H1 (cell line): ENCODE measurements around the gene GPC6. TPM values are rescaled to one million over a fixed set of nuclear protein-coding genes. Genes with fewer than 3 reads are reported as not detected.
A peak's percentile ranks its signal among the peaks of the same experiment; 100 is the strongest.

ENCODE experiments used
- CTCF ChIA-PET: fragments of 300-600 bp; sonication (Branson Sonifier 250); formaldehyde crosslinking; loops from one replicate; lab custom pipeline; 2021; ENCODE audit not compliant: partially characterized antibody; lab: Charles Lee
- POLR2A ChIA-PET: fragments of 300-600 bp; sonication (Branson Sonifier 250); formaldehyde crosslinking; loops from one replicate; lab custom pipeline; 2021; ENCODE audit warnings: inconsistent platforms; ENCODE audit not compliant: partially characterized antibody; lab: Charles Lee
- DNase-seq, 2 experiments: peaks; one replicate each; pipeline versions ENCODE4 v3.0.0 to v3.0.0-alpha.2; 2010 to 2022; ENCODE audit warnings: low spot score in 2 of 2, low read depth in 1 of 2, mixed read lengths in 1 of 2
- FAIRE-seq: peaks from 2 replicates; lab custom pipeline; 2011; peaks lifted over from hg19 to GRCh38; lab: Jason Lieb, UNC
- H2AFZ ChIP-seq: 2 replicates; pipeline ENCODE4 v1.8.1; 2012; ENCODE audit warnings: low read length, inconsistent platforms
- H2AK5ac ChIP-seq: 2 replicates; pipeline ENCODE4 v1.6.1; 2013; ENCODE audit warnings: low read depth, low read length
- H2BK120ac ChIP-seq: replicated peaks from 2 replicates; pipeline ENCODE3; 2013; ENCODE audit warnings: low read depth, low read length, inconsistent platforms
- H2BK12ac ChIP-seq: 2 replicates; pipeline ENCODE4 v1.6.1; 2013; ENCODE audit warnings: low read depth, low read length
- H2BK15ac ChIP-seq: 2 replicates; pipeline ENCODE4 v1.6.1; 2013; ENCODE audit warnings: low read length
- H2BK20ac ChIP-seq: 2 replicates; pipeline ENCODE4 v1.6.1; 2013; ENCODE audit warnings: low read length
- H2BK5ac ChIP-seq: 2 replicates; pipeline ENCODE4 v1.6.1; 2013; ENCODE audit warnings: low read depth, low read length
- H3K14ac ChIP-seq: 2 replicates; pipeline ENCODE4 v1.6.1; 2013; ENCODE audit warnings: inconsistent platforms; ENCODE audit not compliant: insufficient read length
- H3K18ac ChIP-seq: 2 replicates; pipeline ENCODE4 v1.6.1; 2013; ENCODE audit warnings: low read length; ENCODE audit errors: extremely low read depth
- H3K23ac ChIP-seq: 2 replicates; pipeline ENCODE4 v1.6.1; 2013; ENCODE audit warnings: inconsistent platforms; ENCODE audit not compliant: insufficient read length
- H3K23me2 ChIP-seq: 2 replicates; pipeline ENCODE4 v1.6.1; 2013; ENCODE audit warnings: low read depth, low read length
- H3K27ac ChIP-seq: 2 replicates; pipeline ENCODE4 v1.6.1; 2011; ENCODE audit warnings: low read depth, low read length, inconsistent platforms
- H3K27me3 ChIP-seq, 4 experiments: replicated peaks in 1 of 4; 1 replicate in 1 of 4; 2 replicates in 3 of 4; pipeline versions ENCODE4 v1.6.1 to v1.8.1; 2011 to 2013; ENCODE audit warnings: low read length in 3 of 4, mild to moderate bottlenecking in 3 of 4, inconsistent platforms in 2 of 4, mixed read lengths in 2 of 4, moderate library complexity in 1 of 4; ENCODE audit not compliant: control insufficient read depth in 3 of 4, insufficient read depth in 3 of 4; ENCODE audit errors: extremely low read depth in 1 of 4
- H3K36me3 ChIP-seq, 4 experiments: 2 replicates each; pipeline versions ENCODE4 v1.6.1 to v1.8.1; 2011 to 2013; ENCODE audit warnings: mild to moderate bottlenecking in 4 of 4, low read length in 3 of 4, moderate library complexity in 2 of 4, control low read depth in 1 of 4, inconsistent platforms in 1 of 4; ENCODE audit not compliant: insufficient read depth in 4 of 4, control insufficient read depth in 2 of 4
- H3K4ac ChIP-seq: replicated peaks from 2 replicates; pipeline ENCODE3; 2013; ENCODE audit warnings: low read length, low read depth, mixed read lengths, inconsistent platforms; ENCODE audit not compliant: insufficient read length
- H3K4me1 ChIP-seq, 4 experiments: replicated peaks in 1 of 4; 1 replicate in 1 of 4; 2 replicates in 3 of 4; pipeline versions ENCODE4 v1.6.1 to v1.8.1; 2011 to 2013; ENCODE audit warnings: low read length in 3 of 4, inconsistent platforms in 2 of 4, mixed read lengths in 1 of 4; ENCODE audit not compliant: insufficient read depth in 4 of 4, control insufficient read depth in 3 of 4
- H3K4me2 ChIP-seq, 2 experiments: 2 replicates each; pipeline versions ENCODE4 v1.6.1 to v1.8.1; 2011 to 2013; ENCODE audit warnings: low read depth in 2 of 2, low read length in 2 of 2, control low read depth in 1 of 2, inconsistent platforms in 1 of 2, mild to moderate bottlenecking in 1 of 2; ENCODE audit not compliant: insufficient read depth in 1 of 2
- H3K4me3 ChIP-seq, 4 experiments: fragments of 200-600, 300-600 bp in 1 of 4; sonication (generic), shearing (Covaris generic), sonication (Bioruptor Twin) in 1 of 4; 2 replicates each; pipeline versions ENCODE4 v1.5.1 to v1.8.1; 2011 to 2016; ENCODE audit warnings: low read length in 4 of 4, low read depth in 3 of 4, control low read depth in 2 of 4, inconsistent platforms in 2 of 4, mild to moderate bottlenecking in 2 of 4, mixed read lengths in 1 of 4, moderate library complexity in 1 of 4; ENCODE audit not compliant: insufficient read depth in 2 of 4; ENCODE audit errors: extremely low read depth in 1 of 4
- H3K56ac ChIP-seq: replicated peaks from 2 replicates; pipeline ENCODE3; 2013; ENCODE audit warnings: low read depth, mild to moderate bottlenecking, mixed read lengths, low read length, inconsistent platforms; ENCODE audit not compliant: insufficient read length
- H3K79me1 ChIP-seq: 2 replicates; pipeline ENCODE4 v1.6.1; 2013; ENCODE audit warnings: low read depth, low read length, control low read depth
- H3K79me2 ChIP-seq, 2 experiments: 2 replicates each; pipeline versions ENCODE4 v1.6.1 to v1.8.1; 2012 to 2013; ENCODE audit warnings: low read length in 2 of 2, mild to moderate bottlenecking in 2 of 2, inconsistent platforms in 1 of 2; ENCODE audit not compliant: insufficient read depth in 2 of 2, control insufficient read depth in 1 of 2
- H3K9ac ChIP-seq, 4 experiments: replicated peaks in 1 of 4; 1 replicate in 1 of 4; 2 replicates in 3 of 4; pipeline versions ENCODE4 v1.6.1 to v1.8.1; 2011 to 2013; ENCODE audit warnings: low read depth in 3 of 4, low read length in 3 of 4, control low read depth in 2 of 4, mild to moderate bottlenecking in 2 of 4, moderate library complexity in 2 of 4, inconsistent platforms in 1 of 4; ENCODE audit errors: extremely low read depth in 1 of 4
- H3K9me3 ChIP-seq, 2 experiments: 2 replicates each; pipeline versions ENCODE4 v1.6.1 to v1.8.1; 2012 to 2013; ENCODE audit warnings: mild to moderate bottlenecking in 2 of 2, moderate library complexity in 2 of 2, control low read depth in 1 of 2, inconsistent platforms in 1 of 2, low read depth in 1 of 2, low read length in 1 of 2, mixed read lengths in 1 of 2; ENCODE audit not compliant: insufficient read depth in 2 of 2
- H4K20me1 ChIP-seq, 2 experiments: replicated peaks in 1 of 2; 2 replicates each; pipeline versions ENCODE3 to v1.8.1; 2011 to 2013; ENCODE audit warnings: inconsistent platforms in 2 of 2, low read length in 2 of 2, mild to moderate bottlenecking in 1 of 2; ENCODE audit not compliant: insufficient read depth in 2 of 2, control insufficient read depth in 1 of 2
- H4K5ac ChIP-seq: 2 replicates; pipeline ENCODE4 v1.6.1; 2013; ENCODE audit warnings: low read length, low read depth, mixed read lengths, inconsistent platforms; ENCODE audit not compliant: insufficient read length
- H4K8ac ChIP-seq: 2 replicates; pipeline ENCODE4 v1.8.0; 2013; ENCODE audit warnings: mild to moderate bottlenecking, moderate library complexity, low read length, inconsistent platforms; ENCODE audit not compliant: insufficient read depth; ENCODE audit errors: extremely low read depth
- H4K91ac ChIP-seq: replicated peaks from 2 replicates; pipeline ENCODE3; 2013; ENCODE audit warnings: low read length, mixed read lengths, inconsistent platforms; ENCODE audit not compliant: insufficient read length
- RAD21 ChIP-seq, 2 experiments: IDR thresholded peaks in 1 of 2; conservative IDR thresholded peaks in 1 of 2; 2 replicates each; pipeline ENCODE4 v1.6.1; 2011; ENCODE audit warnings: low read depth in 2 of 2, low read length in 2 of 2, improper control_type of control experiment in 1 of 2, inconsistent platforms in 1 of 2, mild to moderate bottlenecking in 1 of 2, moderate library complexity in 1 of 2
- SAP30 ChIP-seq: fragments of 300-600 bp; sonication (generic); IDR thresholded peaks from 2 replicates; pipeline ENCODE4 v1.7.1; 2012; ENCODE audit warnings: low read length, moderate library complexity, mild to moderate bottlenecking, inconsistent platforms; ENCODE audit not compliant: insufficient read depth, insufficient replicate concordance
- WGBS, 2 experiments: shearing (Covaris generic) in 1 of 2; methylation state at CpG; one replicate each; pipeline versions ENCODE4 v1.1.6 to v1.1.7; 2013 to 2015; ENCODE audit warnings: low lambda C conversion rate in 2 of 2, mixed read lengths in 2 of 2, inconsistent platforms in 1 of 2, low coverage in 1 of 2, missing lambda C conversion rate in 1 of 2; ENCODE audit not compliant: insufficient replicate concordance in 2 of 2, insufficient coverage in 1 of 2, insufficient read length in 1 of 2; ENCODE audit errors: extremely low coverage in 1 of 2, missing lambda C conversion rate in 1 of 2; 5-methylcytosine and 5-hydroxymethylcytosine counted together
- polyA plus RNA-seq, 7 experiments: library from polyadenylated mRNA; depleted of rRNA in 3 of 7; stranded (reverse) in 5 of 7; unstranded in 2 of 7; fragments of >200 nt in 5 of 7; fragments of 200-250 nt in 2 of 7; gene quantifications; 1 replicate in 5 of 7; 2 replicates in 1 of 7; 4 replicates in 1 of 7; pipeline versions ENCODE4 v1.2.1 to v1.2.3, GENCODE V29; 2011 to 2013; ENCODE audit warnings: missing spikeins in 2 of 7, mixed read lengths in 2 of 7
- total RNA-seq: library from RNA; stranded (reverse); fragmentation: NEBNext Ultra II Directional; extraction: Animal tissue kit (Norgen Biotek cat#: 25700); gene quantifications from 2 replicates; pipeline ENCODE4 v1.2.1, GENCODE V29; 2021

Gene GPC6
- total and polyA plus RNA-seq, 2 of the 8 experiments (the other 6 are each of a cell fraction or from before 2014, with no cell fraction given): 5.4 to 12.0 TPM

DNA sequence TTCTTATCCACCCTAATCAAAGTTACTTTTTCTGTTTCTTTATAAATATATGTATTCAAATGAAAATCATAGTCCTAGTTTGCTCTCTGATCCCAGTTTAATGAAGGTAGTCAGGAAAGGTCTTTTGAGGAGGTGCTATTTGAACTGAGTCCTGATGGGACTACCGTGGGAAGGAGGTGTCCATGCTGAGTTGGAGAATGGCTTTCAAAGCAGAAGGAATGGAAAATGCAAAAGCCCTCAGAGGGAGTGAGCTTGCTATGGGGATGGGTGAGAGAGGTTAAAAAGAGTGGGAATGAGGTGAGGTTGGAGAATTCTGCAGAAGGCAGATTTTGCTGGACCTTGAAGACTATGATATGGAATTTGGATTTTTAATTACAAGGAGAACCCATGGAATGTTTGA, 193.6 kb downstream of the GPC6 start:
- H4K20me1 ChIP-seq: no peaks in the 10 kb centered on the region
- peaks cover 0 to 3% (median under 1%) of the 10 kb centered on the region in 4 experiments; a peak in 1 of 7 replicates for H3K4me1 ChIP-seq
- H3K36me3 ChIP-seq: no peaks in the 10 kb centered on the region
- H2BK5ac ChIP-seq: no peak overlapping the region
- no peak overlapping the region for H3K4ac ChIP-seq
- no peak overlapping the region for H4K91ac ChIP-seq
- H3K9me3 ChIP-seq: no peaks in the 10 kb centered on the region
- ChIA-PET POLR2A (no interaction called here), CTCF (interaction anchor here (0.7 to 1.4 kb wide), 2 partner anchors 10 to 85 kb away, joined by 3 to 4 read pairs; no protein-coding TSS in a partner anchor)
- FAIRE-seq: no peak
- no peak overlapping the region for H2BK15ac ChIP-seq
- no peak overlapping the region for H2BK20ac ChIP-seq
- H3K18ac ChIP-seq: no peak overlapping the region
- no peak overlapping the region for H4K5ac ChIP-seq
- no peak overlapping the region for H3K23ac ChIP-seq
- no peak overlapping the region for H2BK12ac ChIP-seq
- DNase-seq: no peak
- H3K23me2 ChIP-seq: no peaks in the 10 kb centered on the region
- H3K4me3 ChIP-seq: no peak overlapping the region
- H2AFZ ChIP-seq: no peak overlapping the region
- no peak overlapping the region for H2AK5ac ChIP-seq
- no peak overlapping the region for H3K14ac ChIP-seq
- no peak overlapping the region for H3K56ac ChIP-seq
- no peaks in the 10 kb centered on the region for H3K27me3 ChIP-seq
- H2BK120ac ChIP-seq: no peak overlapping the region
- no peak overlapping the region for H3K27ac ChIP-seq
- no peaks in the 10 kb centered on the region; the same call in 1 of the 2 replicates for H3K79me1 ChIP-seq
- H3K4me2 ChIP-seq: no peak overlapping the region
- TF ChIP-seq RAD21 (IDR thresholded peaks at IDR 0.05 in 1 of 2, conservative IDR thresholded peaks at IDR 0.05 in 1 of 2; ENCODE audit: low read depth in 2 of 2, low read length in 2 of 2) (peak in 1 of 2 experiments; percentile 12; a peak in 1 of 4 replicates), SAP30 (no peak)
- peaks cover 0 to 2% of the 10 kb centered on the region in 2 experiments; a peak in 1 of 4 replicates for H3K79me2 ChIP-seq
- no peak overlapping the region for H4K8ac ChIP-seq
- no peak overlapping the region for H3K9ac ChIP-seq
- 11% methylated on average over 1 of the region's 1 CpG; no CpG with 5 or more reads in 1 of the 2 experiments for WGBS, 2 experiments
